Subcutaneous abdominal adipose tissue (tissue), 5 donors: ENCODE results near the gene BICC1.

Experiments used
- H3K27ac ChIP-seq: one replicate; pipeline ENCODE4 v1.7.0; 2013; ENCODE audit warnings: low read depth, mild to moderate bottlenecking, inconsistent platforms, low read length, moderate library complexity
- H3K27me3 ChIP-seq, 5 donors: one replicate each; pipeline ENCODE4 v1.7.0; 2013; ENCODE audit warnings: low read length in 5 of 5, inconsistent platforms in 1 of 5; ENCODE audit not compliant: control insufficient read depth in 5 of 5, insufficient read depth in 4 of 5
- H3K36me3 ChIP-seq, 5 donors: one replicate each; pipeline ENCODE4 v1.7.0; 2013; ENCODE audit warnings: low read length in 5 of 5; ENCODE audit not compliant: control insufficient read depth in 5 of 5, insufficient read depth in 5 of 5
- H3K4me1 ChIP-seq, 5 donors: one replicate each; pipeline ENCODE4 v1.7.0; 2013; ENCODE audit warnings: low read length in 5 of 5, mild to moderate bottlenecking in 3 of 5, moderate library complexity in 1 of 5; ENCODE audit not compliant: control insufficient read depth in 5 of 5, insufficient read depth in 5 of 5
- H3K4me3 ChIP-seq, 5 donors: one replicate each; pipeline ENCODE4 v1.7.0; 2013; ENCODE audit warnings: low read length in 5 of 5, low read depth in 1 of 5
- H3K9ac ChIP-seq, 5 donors: one replicate each; pipeline ENCODE4 v1.7.0; 2013; ENCODE audit warnings: low read length in 5 of 5, mild to moderate bottlenecking in 4 of 5, moderate library complexity in 3 of 5
- H3K9me3 ChIP-seq, 5 donors: one replicate each; pipeline ENCODE4 v1.7.0; 2013; ENCODE audit warnings: low read length in 5 of 5; ENCODE audit not compliant: control insufficient read depth in 5 of 5
- donor health status: healthy.
- donor health status: healthy.
- donor health status: healthy.
- donor health status: healthy.
- donor health status: healthy.

The BICC1 gene

GRCh38 chr10:58706836-58707235, 194.2 kb downstream of the BICC1 start:
- H3K4me1 ChIP-seq = no peaks in the 10 kb centered on the region
- no peaks in the 10 kb centered on the region for H3K9me3 ChIP-seq
- no peaks in the 10 kb centered on the region for H3K27me3 ChIP-seq
- no peak overlapping the region for H3K27ac ChIP-seq
- H3K36me3 ChIP-seq = no peaks in the 10 kb centered on the region
- no peak overlapping the region for H3K9ac ChIP-seq
- no peak overlapping the region for H3K4me3 ChIP-seq

- Histone ChIP-seq H3K36me3 (no peaks in the 10 kb centered on the region), H3K9me3 (no peaks in the 10 kb centered on the region), H3K27ac (no peak overlapping the region), H3K4me3 (no peak overlapping the region), H3K9ac (no peak overlapping the region), H3K4me1 (peaks cover 0 to 5% (median 3%) of the 10 kb centered on the region in 5 donors), H3K27me3 (no peaks in the 10 kb centered on the region)
Measured at GRCh38 chr10:58712141-58712540, 199.5 kb downstream of the BICC1 start.

- Histone ChIP-seq H3K27ac (no peak overlapping the region), H3K36me3 (no peaks in the 10 kb centered on the region), H3K9ac (no peak overlapping the region), H3K27me3 (no peaks in the 10 kb centered on the region), H3K4me3 (no peak overlapping the region), H3K9me3 (no peaks in the 10 kb centered on the region), H3K4me1 (peaks cover 0 to 5% (median 3%) of the 10 kb centered on the region in 5 donors)
Measured at GRCh38 chr10:58712982-58713381, 200.3 kb downstream of the BICC1 start.

- H3K4me3 ChIP-seq = no peak overlapping the region
- no peaks in the 10 kb centered on the region for H3K36me3 ChIP-seq
- H3K27me3 ChIP-seq = no peaks in the 10 kb centered on the region
- peaks cover 0 to 5% (median 3%) of the 10 kb centered on the region in 5 donors for H3K4me1 ChIP-seq
- H3K9ac ChIP-seq = no peak overlapping the region
- H3K9me3 ChIP-seq = no peaks in the 10 kb centered on the region
- H3K27ac ChIP-seq = no peak overlapping the region
Measured at GRCh38 chr10:58714409-58714808, 201.7 kb downstream of the BICC1 start.

GRCh38 chr10:58715061-58715460, 202.4 kb downstream of the BICC1 start:
- Histone ChIP-seq H3K4me1 (peaks cover 0 to 5% (median 3%) of the 10 kb centered on the region in 5 donors), H3K9ac (no peak overlapping the region), H3K27ac (no peak overlapping the region), H3K9me3 (no peaks in the 10 kb centered on the region), H3K27me3 (no peaks in the 10 kb centered on the region), H3K36me3 (no peaks in the 10 kb centered on the region), H3K4me3 (no peak overlapping the region)

- no peaks in the 10 kb centered on the region for H3K27me3 ChIP-seq
- H3K9me3 ChIP-seq = no peaks in the 10 kb centered on the region
- H3K4me1 ChIP-seq = peaks cover 0 to 5% (median 3%) of the 10 kb centered on the region in 5 donors
- no peak overlapping the region for H3K4me3 ChIP-seq
- no peaks in the 10 kb centered on the region for H3K36me3 ChIP-seq
- no peak overlapping the region for H3K9ac ChIP-seq
- no peak overlapping the region for H3K27ac ChIP-seq
Measured at GRCh38 chr10:58718596-58718995, 205.9 kb downstream of the BICC1 start.

GRCh38 chr10:58721601-58722281, 209.1 kb downstream of the BICC1 start:
- H3K27me3 ChIP-seq = no peaks in the 10 kb centered on the region
- H3K27ac ChIP-seq = no peak overlapping the region
- no peak overlapping the region for H3K9ac ChIP-seq
- no peaks in the 10 kb centered on the region for H3K9me3 ChIP-seq
- H3K4me3 ChIP-seq = no peak overlapping the region
- no peaks in the 10 kb centered on the region for H3K36me3 ChIP-seq
- peaks cover 0 to 3% (median 0%) of the 10 kb centered on the region in 5 donors for H3K4me1 ChIP-seq

GRCh38 chr10:58723186-58723585, 210.5 kb downstream of the BICC1 start:
- H3K4me3 ChIP-seq = no peak overlapping the region
- H3K9me3 ChIP-seq = no peaks in the 10 kb centered on the region
- no peak overlapping the region for H3K9ac ChIP-seq
- no peaks in the 10 kb centered on the region for H3K27me3 ChIP-seq
- no peak overlapping the region for H3K27ac ChIP-seq
- peaks cover 0 to 3% (median 0%) of the 10 kb centered on the region in 5 donors for H3K4me1 ChIP-seq
- no peaks in the 10 kb centered on the region for H3K36me3 ChIP-seq

- no peak overlapping the region for H3K9ac ChIP-seq
- H3K4me1 ChIP-seq = peaks cover 0 to 3% (median 0%) of the 10 kb centered on the region in 5 donors
- H3K27me3 ChIP-seq = no peaks in the 10 kb centered on the region
- H3K27ac ChIP-seq = no peak overlapping the region
- no peaks in the 10 kb centered on the region for H3K9me3 ChIP-seq
- H3K36me3 ChIP-seq = no peaks in the 10 kb centered on the region
- H3K4me3 ChIP-seq = no peak overlapping the region
Measured at GRCh38 chr10:58723966-58724365, 211.3 kb downstream of the BICC1 start.

GRCh38 chr10:58724781-58725180, 212.1 kb downstream of the BICC1 start:
- peaks cover 0 to 3% (median 0%) of the 10 kb centered on the region in 5 donors for H3K4me1 ChIP-seq
- no peak overlapping the region for H3K9ac ChIP-seq
- H3K9me3 ChIP-seq = no peaks in the 10 kb centered on the region
- H3K4me3 ChIP-seq = no peak overlapping the region
- no peaks in the 10 kb centered on the region for H3K27me3 ChIP-seq
- H3K36me3 ChIP-seq = no peaks in the 10 kb centered on the region
- H3K27ac ChIP-seq = no peak overlapping the region
